Measurements from ENCODE around the gene HMGCS2.

- no peak for TF ChIP-seq EZH2 (IDR thresholded peaks at IDR 0.05; ENCODE audit: borderline replicate concordance, insufficient read depth, low read depth, low read length, poor library complexity, severe bottlenecking)
- TF ChIP-seq CTCF (IDR thresholded peaks at IDR 0.05) = no peak
Observed at GRCh38 chr1:119712342-119713038, 56.2 kb downstream of the HMGCS2 start.
